Erythroblast (primary cell): Measurements from ENCODE around the gene GPC3.

Experiments
- GATA1 ChIP-seq: IDR thresholded peaks from 2 replicates; pipeline ENCODE4 v1.6.1; 2011; ENCODE audit warnings: low read depth, mild to moderate bottlenecking, control low read depth, low read length, moderate library complexity
- POLR2A ChIP-seq: IDR thresholded peaks from 2 replicates; pipeline ENCODE4 v1.6.1; 2011; ENCODE audit warnings: mild to moderate bottlenecking, low read length

GRCh38 chrX:133637765-133638164, 347.6 kb downstream of the GPC3 start:
- TF ChIP-seq POLR2A (no peak), GATA1 (no peak)
